ENCODE data around the gene ALDH7A1.

The ALDH7A1 gene

DNA sequence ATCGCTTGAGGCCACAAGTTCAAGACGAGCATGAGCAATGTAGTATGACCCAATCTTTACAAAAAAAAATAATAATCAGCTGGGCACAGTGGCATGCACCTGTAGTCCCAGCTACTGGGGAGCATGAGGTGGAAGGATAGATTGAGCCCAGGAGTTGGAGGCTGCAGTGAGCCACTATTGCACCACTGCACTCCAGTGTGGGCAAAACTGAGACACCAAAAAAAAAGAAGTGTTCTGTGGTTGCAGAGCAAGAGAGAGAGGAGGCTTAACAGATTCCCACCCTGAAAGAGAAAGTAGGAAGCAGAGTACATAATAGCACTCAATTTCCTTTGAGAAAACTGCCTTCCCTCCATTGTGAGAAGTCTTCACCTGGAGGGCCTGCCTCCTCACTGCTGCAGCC is 52.6 kb downstream of the ALDH7A1 start:
- no peak for DNase-seq (ENCODE audit: extremely low spot score)
- TF ChIP-seq, protein P1, sequence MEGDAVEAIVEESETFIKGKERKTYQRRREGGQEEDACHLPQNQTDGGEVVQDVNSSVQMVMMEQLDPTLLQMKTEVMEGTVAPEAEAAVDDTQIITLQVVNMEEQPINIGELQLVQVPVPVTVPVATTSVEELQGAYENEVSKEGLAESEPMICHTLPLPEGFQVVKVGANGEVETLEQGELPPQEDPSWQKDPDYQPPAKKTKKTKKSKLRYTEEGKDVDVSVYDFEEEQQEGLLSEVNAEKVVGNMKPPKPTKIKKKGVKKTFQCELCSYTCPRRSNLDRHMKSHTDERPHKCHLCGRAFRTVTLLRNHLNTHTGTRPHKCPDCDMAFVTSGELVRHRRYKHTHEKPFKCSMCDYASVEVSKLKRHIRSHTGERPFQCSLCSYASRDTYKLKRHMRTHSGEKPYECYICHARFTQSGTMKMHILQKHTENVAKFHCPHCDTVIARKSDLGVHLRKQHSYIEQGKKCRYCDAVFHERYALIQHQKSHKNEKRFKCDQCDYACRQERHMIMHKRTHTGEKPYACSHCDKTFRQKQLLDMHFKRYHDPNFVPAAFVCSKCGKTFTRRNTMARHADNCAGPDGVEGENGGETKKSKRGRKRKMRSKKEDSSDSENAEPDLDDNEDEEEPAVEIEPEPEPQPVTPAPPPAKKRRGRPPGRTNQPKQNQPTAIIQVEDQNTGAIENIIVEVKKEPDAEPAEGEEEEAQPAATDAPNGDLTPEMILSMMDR (IDR thresholded peaks at IDR 0.05; ENCODE audit: control extremely low read depth, extremely low read depth, low read depth, missing control alignments) = no peak
- ChIA-PET CTCF (interaction anchor here (1.1 to 14.5 kb wide), 9 partner anchors 8 to 269 kb away, joined by 3 to 220 read pairs (median 4); no protein-coding TSS in a partner anchor), POLR2A (no interaction called here)

DNA sequence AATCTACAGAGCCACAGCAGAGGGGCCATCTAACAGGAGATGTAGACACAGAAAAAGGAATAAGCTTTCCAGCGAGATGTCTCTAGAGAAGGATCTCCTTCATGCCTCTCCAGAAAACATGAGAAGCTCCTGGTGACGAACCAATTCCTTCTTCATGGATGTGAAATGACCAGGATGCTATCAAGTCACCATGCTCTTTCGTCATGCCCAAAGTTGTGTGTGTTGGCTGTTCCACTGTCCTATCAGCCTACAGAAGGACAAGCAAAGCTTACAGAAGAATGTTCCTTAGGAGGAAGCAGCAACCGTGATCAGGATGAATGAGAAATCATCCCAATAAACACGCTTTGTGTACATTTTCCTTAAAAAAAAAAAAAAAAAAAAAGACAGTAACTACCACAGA is 54.4 kb downstream of the ALDH7A1 start:
- ChIA-PET POLR2A (no interaction called here), CTCF (interaction anchor here (0.7 to 14.5 kb wide), 15 partner anchors 9 to 200 kb away, joined by 3 to 220 read pairs (median 4); no protein-coding TSS in a partner anchor)
- no peak for DNase-seq (ENCODE audit: extremely low spot score)
- TF ChIP-seq, protein P1 (IDR thresholded peaks at IDR 0.05; ENCODE audit: control extremely low read depth, extremely low read depth, low read depth, missing control alignments) = no peak

DNA sequence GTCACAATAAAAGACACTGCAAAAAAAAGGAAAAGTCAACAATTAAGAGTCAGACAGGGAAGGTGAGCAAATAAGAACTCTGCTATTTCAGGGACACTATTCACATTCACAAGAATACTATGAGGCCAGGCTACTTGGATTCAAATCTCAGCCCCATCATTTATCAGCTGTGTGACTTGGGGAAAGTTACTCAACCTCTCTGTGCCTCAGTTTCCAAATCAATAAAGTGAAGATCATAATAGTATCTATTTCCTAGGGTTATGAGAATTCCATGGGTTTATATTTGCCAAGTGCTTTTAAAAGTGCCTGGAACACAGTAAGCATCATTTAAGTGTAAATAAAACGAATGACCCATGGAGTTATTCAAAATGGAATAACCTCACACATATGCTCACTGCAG is 56.4 kb downstream of the ALDH7A1 start:
- TF ChIP-seq, protein P1 (IDR thresholded peaks at IDR 0.05; ENCODE audit: control extremely low read depth, extremely low read depth, low read depth, missing control alignments) = no peak
- DNase-seq (ENCODE audit: extremely low spot score) = no peak
- POLR2A ChIA-PET = no interaction called here
- CTCF ChIA-PET = interaction anchor here (0.6 to 14.5 kb wide), 12 partner anchors 8 to 198 kb away, joined by 3 to 220 read pairs (median 8); no protein-coding TSS in a partner anchor

DNA sequence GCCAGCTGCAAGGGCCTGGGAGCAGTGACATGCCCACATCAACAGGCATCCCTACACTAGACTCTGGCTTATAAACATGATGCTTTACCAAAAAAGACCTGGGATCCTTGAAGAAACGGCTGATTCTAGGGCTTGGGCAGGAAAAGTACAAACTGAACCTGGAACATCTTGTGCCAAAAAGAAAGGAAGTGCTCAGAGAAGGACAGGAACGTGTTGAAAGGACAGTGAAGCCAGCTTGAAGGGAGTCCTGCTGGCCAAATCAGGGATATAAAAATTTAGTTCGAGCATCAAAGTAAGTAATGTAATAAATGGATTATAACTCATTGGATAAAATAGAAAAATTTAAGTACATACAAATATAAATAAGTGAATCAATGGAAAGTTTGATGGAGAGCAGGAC is 58.1 kb downstream of the ALDH7A1 start:
- CTCF ChIA-PET = interaction anchor here (0.6 to 14.5 kb wide), 6 partner anchors 37 to 196 kb away, joined by 3 to 220 read pairs (median 4); no protein-coding TSS in a partner anchor
- POLR2A ChIA-PET = no interaction called here
- TF ChIP-seq, protein P1 (IDR thresholded peaks at IDR 0.05; ENCODE audit: control extremely low read depth, extremely low read depth, low read depth, missing control alignments) = no peak
- no peak for DNase-seq (ENCODE audit: extremely low spot score)

DNA sequence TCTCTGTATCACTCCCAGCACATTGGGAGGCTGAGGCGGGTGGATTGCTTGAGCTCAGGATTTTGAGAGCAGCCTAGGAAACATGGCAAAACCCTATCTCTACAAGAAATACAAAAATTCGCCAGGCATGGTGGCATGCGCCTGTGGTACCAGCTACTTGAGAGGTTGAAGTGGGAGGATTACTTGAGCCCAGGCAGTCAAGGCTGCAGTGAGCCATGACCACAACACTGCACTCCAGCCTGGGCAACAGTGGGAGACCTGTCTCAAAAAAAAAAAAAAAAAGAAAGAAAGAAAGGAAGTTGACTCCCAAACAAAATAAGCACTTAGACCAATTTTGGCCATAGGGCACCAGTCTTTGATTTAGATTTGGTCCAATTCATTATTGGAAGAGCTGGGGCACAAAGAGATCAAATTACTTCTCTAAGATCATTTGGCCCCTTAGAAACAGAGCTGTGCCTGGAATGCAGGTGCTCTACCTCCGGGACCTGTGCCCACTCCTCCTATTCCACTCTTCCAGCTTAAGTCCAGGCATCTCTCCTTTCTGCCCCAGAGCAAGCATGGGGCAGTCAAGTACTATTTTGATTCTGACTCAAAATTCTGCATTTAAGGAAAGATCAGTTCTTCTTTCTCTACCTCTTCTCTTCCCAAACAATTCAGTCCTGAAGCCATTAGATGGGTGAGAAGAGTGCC is 59.0 kb downstream of the ALDH7A1 start:
- no peak for DNase-seq (ENCODE audit: extremely low spot score)
- CTCF ChIA-PET = interaction anchor here (0.6 to 14.5 kb wide), 10 partner anchors 10 to 195 kb away, joined by 3 to 220 read pairs (median 5); no protein-coding TSS in a partner anchor
- TF ChIP-seq, protein P1 (IDR thresholded peaks at IDR 0.05; ENCODE audit: control extremely low read depth, extremely low read depth, low read depth, missing control alignments) = no peak
- POLR2A ChIA-PET = interaction anchor here (0.7 kb wide), 1 partner anchor 12 kb away, joined by 5 read pairs; no protein-coding TSS in a partner anchor

DNA sequence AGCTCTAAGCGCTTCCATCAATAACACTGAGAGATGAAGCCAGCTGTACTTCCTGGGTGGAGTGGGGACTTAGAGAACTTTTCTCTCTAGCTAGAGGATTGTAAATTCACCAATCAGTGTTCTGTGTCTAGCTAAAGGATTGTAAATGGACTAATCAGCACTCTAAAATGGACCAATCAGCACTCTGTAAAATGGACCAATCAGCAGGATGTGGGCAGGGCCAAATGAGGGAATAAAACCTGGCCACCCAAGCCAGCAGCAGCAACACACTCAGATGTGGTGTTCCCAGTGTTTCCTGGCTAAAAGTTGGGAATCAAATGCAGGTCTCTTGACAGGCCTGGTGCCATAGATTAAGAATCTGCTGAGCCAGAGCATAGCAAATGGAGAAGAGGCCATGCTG is 60.5 kb downstream of the ALDH7A1 start:
- no peak for DNase-seq (ENCODE audit: extremely low spot score)
- ChIA-PET CTCF (interaction anchor here (1.2 to 14.5 kb wide), 8 partner anchors 9 to 246 kb away, joined by 4 to 220 read pairs (median 6); no protein-coding TSS in a partner anchor), POLR2A (no interaction called here)
- TF ChIP-seq, protein P1 (IDR thresholded peaks at IDR 0.05; ENCODE audit: control extremely low read depth, extremely low read depth, low read depth, missing control alignments) = no peak

Measured in GM10248 (cell line).